Endothelial cell of umbilical vein (primary cell): ENCODE results near the gene DIP2B. TPM values are rescaled to one million over a fixed set of nuclear protein-coding genes. Genes with fewer than 3 reads are reported as not detected.

Source experiments
- BruUV-seq: library from RNA; stranded (reverse); fragments of 400-500 nt; replicated peaks from 2 replicates; lab custom pipeline; 2021; lab: Mats Ljungman, UMichigan
- CTCF ChIA-PET: fragments of 300-600, 350-600 bp; sonication (Branson Sonifier 250); formaldehyde crosslinking; loops from one replicate; lab custom pipeline; 2021; ENCODE audit warnings: antibody characterized with exemption, inconsistent platforms; lab: Charles Lee
- POLR2A ChIA-PET: fragments of 300-600, 350-600 bp; sonication (Branson Sonifier 250); formaldehyde crosslinking; loops from one replicate; lab custom pipeline; 2021; ENCODE audit warnings: antibody characterized with exemption, inconsistent platforms; lab: Charles Lee
- DNase-seq: peaks from one replicate; pipeline ENCODE4 v3.0.0-alpha.2; 2011; ENCODE audit warnings: low read depth, low spot score
- FAIRE-seq: peaks from 2 replicates; lab custom pipeline; 2011; peaks lifted over from hg19 to GRCh38; lab: Jason Lieb, UNC
- H2AFZ ChIP-seq: 2 replicates; pipeline ENCODE4 v1.6.0; 2012; ENCODE audit warnings: low read depth, low read length, control low read depth, inconsistent platforms
- H3K27ac ChIP-seq: 2 replicates; pipeline ENCODE4 v1.5.1; 2011; ENCODE audit warnings: low read depth, mild to moderate bottlenecking, control low read depth, low read length, moderate library complexity; ENCODE audit not compliant: insufficient read depth
- H3K27me3 ChIP-seq, 2 experiments: 2 replicates each; pipeline versions ENCODE4 v1.6.0 to v1.6.1; 2011; ENCODE audit warnings: low read length in 2 of 2, mixed read lengths in 1 of 2; ENCODE audit not compliant: control insufficient read depth in 2 of 2, insufficient read depth in 2 of 2
- H3K36me3 ChIP-seq, 2 experiments: 2 replicates in 1 of 2; 3 replicates in 1 of 2; pipeline ENCODE4 v1.5.1; 2011; ENCODE audit warnings: low read length in 2 of 2, mild to moderate bottlenecking in 1 of 2, moderate library complexity in 1 of 2; ENCODE audit not compliant: control insufficient read depth in 2 of 2, insufficient read depth in 2 of 2; ENCODE audit errors: extremely low read depth in 1 of 2
- H3K4me1 ChIP-seq: 3 replicates; pipeline ENCODE4 v1.5.1; 2011; ENCODE audit warnings: mild to moderate bottlenecking, low read length; ENCODE audit not compliant: control insufficient read depth, insufficient read depth; ENCODE audit errors: extremely low read depth
- H3K4me2 ChIP-seq: 2 replicates; pipeline ENCODE4 v1.6.1; 2011; ENCODE audit warnings: low read length, control low read depth, mixed read lengths; ENCODE audit not compliant: insufficient read depth
- H3K4me3 ChIP-seq, 3 experiments: fragments of 200-600 bp in 1 of 3; sonication (generic), shearing (Covaris generic) in 1 of 3; replicated peaks in 1 of 3; 2 replicates each; pipeline ENCODE4 v1.5.1; 2011 to 2016; ENCODE audit warnings: control low read depth in 3 of 3, low read length in 3 of 3, mild to moderate bottlenecking in 2 of 3, inconsistent platforms in 1 of 3, low read depth in 1 of 3, moderate library complexity in 1 of 3; ENCODE audit not compliant: insufficient read depth in 1 of 3
- H3K79me2 ChIP-seq: 2 replicates; pipeline ENCODE4 v1.6.0; 2012; ENCODE audit warnings: low read length, inconsistent platforms; ENCODE audit not compliant: control insufficient read depth, insufficient read depth
- H3K9ac ChIP-seq: replicated peaks from 2 replicates; pipeline ENCODE3; 2011; ENCODE audit warnings: low read length, control low read depth; ENCODE audit not compliant: insufficient read depth; ENCODE audit errors: extremely low read depth
- H3K9me1 ChIP-seq: replicated peaks from 3 replicates; pipeline ENCODE4 v1.6.0; 2011; ENCODE audit warnings: mild to moderate bottlenecking, low read length; ENCODE audit not compliant: control insufficient read depth, insufficient read depth; ENCODE audit errors: extremely low read depth
- H3K9me3 ChIP-seq: replicated peaks from 2 replicates; pipeline ENCODE4 v1.5.1; 2012; ENCODE audit warnings: low read length, inconsistent platforms; ENCODE audit not compliant: control insufficient read depth, insufficient read depth
- H4K20me1 ChIP-seq: replicated peaks from 2 replicates; pipeline ENCODE3; 2011; ENCODE audit warnings: mild to moderate bottlenecking, low read length; ENCODE audit not compliant: control insufficient read depth, insufficient read depth; ENCODE audit errors: extremely low read depth
- CTCF ChIP-seq, 2 donors: IDR thresholded peaks; 1 replicate in 1 of 2; 2 replicates in 1 of 2; pipeline ENCODE4 v1.5.1; 2011; ENCODE audit warnings: low read length in 2 of 2, mild to moderate bottlenecking in 2 of 2, moderate library complexity in 2 of 2, control low read depth in 1 of 2, inconsistent platforms in 1 of 2, low read depth in 1 of 2; ENCODE audit not compliant: insufficient read depth in 1 of 2; ENCODE audit errors: extremely low read depth in 1 of 2
- EZH2 ChIP-seq: IDR thresholded peaks from 2 replicates; pipeline ENCODE4 v1.6.1; 2012; ENCODE audit warnings: borderline replicate concordance, low read depth, mild to moderate bottlenecking, moderate library complexity, low read length, inconsistent platforms; ENCODE audit not compliant: severe bottlenecking
- FOS ChIP-seq: IDR thresholded peaks from 2 replicates; pipeline ENCODE4 v1.6.1; 2011; ENCODE audit warnings: mild to moderate bottlenecking, low read length, moderate library complexity, borderline replicate concordance; ENCODE audit not compliant: insufficient read depth
- GATA2 ChIP-seq: IDR thresholded peaks from 2 replicates; pipeline ENCODE4 v1.7.0; 2011; ENCODE audit warnings: low read depth, mild to moderate bottlenecking, moderate library complexity, mixed read lengths, low read length; ENCODE audit not compliant: insufficient read length, insufficient read depth
- JUN ChIP-seq: IDR thresholded peaks from 2 replicates; pipeline ENCODE4 v1.6.1; 2011; ENCODE audit warnings: borderline replicate concordance, low read depth; ENCODE audit not compliant: insufficient read length, insufficient read depth
- MYC ChIP-seq: IDR thresholded peaks from one replicate; pipeline ENCODE4 v1.6.1; 2011; ENCODE audit warnings: mild to moderate bottlenecking, low read depth, low read length
- POLR2A ChIP-seq: IDR thresholded peaks from 2 replicates; pipeline ENCODE4 v1.6.1; 2012; ENCODE audit warnings: low read depth, mild to moderate bottlenecking, control low read depth, low read length
- dilution Hi-C: fragments of 300-500 bp; cut with MboI; formaldehyde crosslinking; loops from one replicate; pipeline ENCODE4 v1.15.0; 2019; ENCODE audit warnings: low sequenced_read_pairs; ENCODE audit not compliant: extremely low pct_ligation_motif_present
- intact Hi-C: fragments of 100-400 bp; cut with micrococcal nuclease; formaldehyde crosslinking; loops from one replicate; pipeline ENCODE4 v1.10.0; 2022
- polyA plus RNA-seq, 4 experiments: library from polyadenylated mRNA; depleted of rRNA in 3 of 4; stranded (reverse) in 3 of 4; unstranded in 1 of 4; fragments of >200 nt; gene quantifications; 2 replicates each; pipeline versions ENCODE4 v1.2.1 to v1.2.3, GENCODE V29; 2011 to 2012; ENCODE audit warnings: missing spikeins in 1 of 4
- total RNA-seq: library from RNA; stranded (reverse); gene quantifications from 2 replicates; pipeline ENCODE4 v1.2.3, GENCODE V29; 2021
- TF ChIP-seq, protein P1 (sequence below): IDR thresholded peaks from 2 replicates; pipeline ENCODE4 v1.6.1; 2011; ENCODE audit not compliant: insufficient read depth, insufficient read length

The DIP2B gene
- total and polyA plus RNA-seq, 2 donors (not counting 3 experiments of a cell fraction or from before 2014, with no cell fraction given), result 14.5 to 28.0 TPM

DNA sequence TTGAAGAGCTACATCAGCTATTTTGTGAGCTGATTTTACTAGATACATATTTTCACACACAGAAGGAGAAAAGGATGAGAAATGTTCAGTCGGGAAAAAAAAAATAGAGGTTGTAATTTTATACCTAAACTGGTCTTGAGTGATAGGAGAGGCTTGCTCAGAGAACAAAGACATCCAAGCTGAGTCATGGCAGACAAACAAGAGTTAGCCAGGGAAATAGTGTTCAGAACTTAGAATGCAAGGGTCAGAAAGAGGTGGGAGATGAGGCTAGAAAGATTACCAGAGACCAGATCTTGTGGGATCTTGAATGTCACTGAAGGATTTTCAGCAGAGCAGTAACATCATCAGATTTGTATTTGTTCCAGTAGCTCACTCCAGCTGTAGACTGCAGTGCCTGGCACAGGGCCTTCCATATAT, 137.3 kb downstream of the DIP2B start:
- TF ChIP-seq CTCF (IDR thresholded peaks at IDR 0.05; ENCODE audit: extremely low read depth in 1 of 2, insufficient read depth in 1 of 2, low read depth in 1 of 2, low read length in 2 of 2) (no peak), POLR2A (no peak), FOS (peak; percentile 50), JUN (no peak), MYC (no peak), GATA2 (no peak)
- H3K9me1 ChIP-seq, result no peaks in the 10 kb centered on the region
- H3K4me3 ChIP-seq, result no peak overlapping the region
- BruUV-seq, result no TSS peak
- DNase-seq (peak; percentile 74), FAIRE-seq (peak; percentile 59)
- no peaks in the 10 kb centered on the region for H3K27me3 ChIP-seq
- POLR2A ChIA-PET, result interaction anchor here (0.5 kb wide), 1 partner anchor 85 kb away, joined by 3 read pairs; no protein-coding TSS in a partner anchor
- dilution Hi-C loops (no loop called here), intact Hi-C loops (no loop called here)
- no peak overlapping the region for H3K4me2 ChIP-seq
- no peak overlapping the region for H3K9ac ChIP-seq
- H2AFZ ChIP-seq, result no peak overlapping the region
- CTCF ChIA-PET, result interaction anchor here (0.8 to 8.0 kb wide), 6 partner anchors 20 to 136 kb away, joined by 3 to 261 read pairs (median 3); partner anchors contain the start of gene DIP2B
- peaks cover 4% of the 10 kb centered on the region for H3K79me2 ChIP-seq
- H3K4me1 ChIP-seq, result peaks cover 12% of the 10 kb centered on the region
- H3K9me3 ChIP-seq, result no peaks in the 10 kb centered on the region
- H3K36me3 ChIP-seq, result no peaks in the 10 kb centered on the region
- H3K27ac ChIP-seq, result peak overlapping the region; percentile 9
- no peaks in the 10 kb centered on the region for H4K20me1 ChIP-seq

GRCh38 chr12:50642761-50643160, 138.0 kb downstream of the DIP2B start:
- CTCF ChIA-PET, result interaction anchor here (0.9 to 8.0 kb wide), 2 partner anchors 75 to 136 kb away, joined by 3 to 261 read pairs; partner anchors contain the start of gene DIP2B

More at GRCh38 chr12:50642761-50643160, 138.0 kb downstream of the DIP2B start:
- dilution Hi-C loops, result no loop called here
- BruUV-seq, result no TSS peak
- Histone ChIP-seq H4K20me1 (no peaks in the 10 kb centered on the region), H3K36me3 (no peaks in the 10 kb centered on the region), H2AFZ (no peak overlapping the region), H3K27ac (no peak overlapping the region), H3K79me2 (peaks cover 4% of the 10 kb centered on the region), H3K4me3 (no peak overlapping the region), H3K9me1 (no peaks in the 10 kb centered on the region), H3K4me1 (peaks cover 11% of the 10 kb centered on the region), H3K9me3 (no peaks in the 10 kb centered on the region), H3K27me3 (no peaks in the 10 kb centered on the region), H3K9ac (no peak overlapping the region), H3K4me2 (no peak overlapping the region)
- intact Hi-C loops, result no loop called here
- FAIRE-seq (no peak), DNase-seq (no peak)
- no peak for TF ChIP-seq FOS
- TF ChIP-seq CTCF (IDR thresholded peaks at IDR 0.05; ENCODE audit: extremely low read depth in 1 of 2, insufficient read depth in 1 of 2, low read depth in 1 of 2, low read length in 2 of 2), result no peak
- TF ChIP-seq POLR2A, result no peak
- no peak for TF ChIP-seq EZH2
- TF ChIP-seq GATA2, result no peak
- no peak for TF ChIP-seq JUN
- TF ChIP-seq, protein P1, sequence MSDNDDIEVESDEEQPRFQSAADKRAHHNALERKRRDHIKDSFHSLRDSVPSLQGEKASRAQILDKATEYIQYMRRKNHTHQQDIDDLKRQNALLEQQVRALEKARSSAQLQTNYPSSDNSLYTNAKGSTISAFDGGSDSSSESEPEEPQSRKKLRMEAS, result no peak
- POLR2A ChIA-PET, result interaction anchor here (0.5 kb wide), 1 partner anchor 86 kb away, joined by 3 read pairs; no protein-coding TSS in a partner anchor
